H1 (cell line): ENCODE results near the gene FAM171A1.

Experiments used
- E2F6 ChIP-seq: IDR thresholded peaks from 2 replicates; pipeline ENCODE4 v1.6.1; 2012; ENCODE audit warnings: inconsistent platforms
- EZH2 ChIP-seq: fragments of 200-600 bp; sonication (generic); IDR thresholded peaks from 2 replicates; pipeline ENCODE4 v1.7.1; 2012; ENCODE audit warnings: low read depth, mild to moderate bottlenecking, moderate library complexity, low read length, inconsistent platforms; ENCODE audit not compliant: severe bottlenecking
- GABPA ChIP-seq: IDR thresholded peaks from 2 replicates; pipeline ENCODE4 v1.6.1; 2011; ENCODE audit warnings: mild to moderate bottlenecking, low read length, moderate library complexity, borderline replicate concordance; ENCODE audit not compliant: insufficient read depth
- KDM5A ChIP-seq: fragments of 200-600 bp; IDR thresholded peaks from 2 replicates; pipeline ENCODE4 v1.7.1; 2012; ENCODE audit warnings: mild to moderate bottlenecking, low read length, inconsistent platforms, mixed read lengths
- MAFK ChIP-seq: IDR thresholded peaks from 2 replicates; pipeline ENCODE4 v1.6.1; 2012; ENCODE audit warnings: low read depth, mild to moderate bottlenecking, improper control_type of control experiment, low read length
- POLR2AphosphoS5 ChIP-seq: IDR thresholded peaks from 2 replicates; pipeline ENCODE4 v1.6.1; 2011; ENCODE audit warnings: low read depth, low read length
- RAD21 ChIP-seq, 2 experiments: IDR thresholded peaks in 1 of 2; conservative IDR thresholded peaks in 1 of 2; 2 replicates each; pipeline ENCODE4 v1.6.1; 2011; ENCODE audit warnings: low read depth in 2 of 2, low read length in 2 of 2, improper control_type of control experiment in 1 of 2, inconsistent platforms in 1 of 2, mild to moderate bottlenecking in 1 of 2, moderate library complexity in 1 of 2
- SP4 ChIP-seq: IDR thresholded peaks from 2 replicates; pipeline ENCODE4 v1.6.1; 2012; ENCODE audit warnings: low read length, inconsistent platforms
- TCF12 ChIP-seq: IDR thresholded peaks from 2 replicates; pipeline ENCODE4 v1.6.1; 2011; ENCODE audit warnings: low read depth, mild to moderate bottlenecking, low read length
- TF ChIP-seq, protein P1 (sequence below), 3 experiments: IDR thresholded peaks; 1 replicate in 2 of 3; 2 replicates in 1 of 3; pipeline versions ENCODE4 v1.5.1 to v1.6.1; 2011; ENCODE audit warnings: low read length in 3 of 3, mild to moderate bottlenecking in 3 of 3, inconsistent platforms in 2 of 3, low read depth in 1 of 3, moderate library complexity in 1 of 3; ENCODE audit not compliant: insufficient read depth in 1 of 3; ENCODE audit errors: control extremely low read depth in 1 of 3
- TF ChIP-seq, protein P2 (sequence below): IDR thresholded peaks from 2 replicates; pipeline ENCODE4 v1.6.1; 2012; ENCODE audit warnings: inconsistent platforms

DNA sequence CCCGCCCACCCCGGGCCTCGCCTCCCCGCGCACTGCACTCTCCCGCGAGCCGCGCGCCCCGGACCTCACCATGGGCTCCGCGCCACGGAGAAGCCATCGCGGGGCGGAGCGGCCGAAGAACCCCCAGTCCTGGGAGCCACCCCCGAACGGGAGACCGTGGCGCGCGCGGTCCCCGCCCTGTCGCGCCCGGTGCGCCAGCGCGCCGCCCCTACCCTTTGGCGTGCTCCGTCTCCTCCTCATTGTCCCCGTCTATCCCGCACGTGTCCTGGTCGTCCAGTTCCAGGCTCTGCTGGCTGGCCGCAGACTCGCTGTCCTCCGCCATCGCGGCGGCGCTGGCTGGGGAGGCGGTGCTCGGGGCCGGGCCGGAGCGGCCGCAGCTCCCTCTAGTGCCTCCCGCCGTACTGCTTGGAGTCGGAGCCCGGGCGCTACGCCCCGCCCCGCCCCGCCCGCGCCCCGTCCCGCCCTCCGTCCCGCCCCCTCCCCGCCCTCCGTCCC is 202.8 kb downstream of the FAM171A1 start, which contains the start of gene NMT2:
- TF ChIP-seq, protein P1, sequence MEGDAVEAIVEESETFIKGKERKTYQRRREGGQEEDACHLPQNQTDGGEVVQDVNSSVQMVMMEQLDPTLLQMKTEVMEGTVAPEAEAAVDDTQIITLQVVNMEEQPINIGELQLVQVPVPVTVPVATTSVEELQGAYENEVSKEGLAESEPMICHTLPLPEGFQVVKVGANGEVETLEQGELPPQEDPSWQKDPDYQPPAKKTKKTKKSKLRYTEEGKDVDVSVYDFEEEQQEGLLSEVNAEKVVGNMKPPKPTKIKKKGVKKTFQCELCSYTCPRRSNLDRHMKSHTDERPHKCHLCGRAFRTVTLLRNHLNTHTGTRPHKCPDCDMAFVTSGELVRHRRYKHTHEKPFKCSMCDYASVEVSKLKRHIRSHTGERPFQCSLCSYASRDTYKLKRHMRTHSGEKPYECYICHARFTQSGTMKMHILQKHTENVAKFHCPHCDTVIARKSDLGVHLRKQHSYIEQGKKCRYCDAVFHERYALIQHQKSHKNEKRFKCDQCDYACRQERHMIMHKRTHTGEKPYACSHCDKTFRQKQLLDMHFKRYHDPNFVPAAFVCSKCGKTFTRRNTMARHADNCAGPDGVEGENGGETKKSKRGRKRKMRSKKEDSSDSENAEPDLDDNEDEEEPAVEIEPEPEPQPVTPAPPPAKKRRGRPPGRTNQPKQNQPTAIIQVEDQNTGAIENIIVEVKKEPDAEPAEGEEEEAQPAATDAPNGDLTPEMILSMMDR (IDR thresholded peaks at IDR 0.05; ENCODE audit: control extremely low read depth in 1 of 3, insufficient read depth in 1 of 3, low read depth in 1 of 3, low read length in 3 of 3) = peak; percentile 32 to 46 (median 40)
- TF ChIP-seq POLR2AphosphoS5 (peak; percentile 89), EZH2 (no peak), MAFK (no peak), SP4 (no peak), E2F6 (no peak), KDM5A (no peak), TCF12 (no peak), GABPA (no peak), RAD21 (IDR thresholded peaks at IDR 0.05 in 1 of 2, conservative IDR thresholded peaks at IDR 0.05 in 1 of 2; ENCODE audit: low read depth in 2 of 2, low read length in 2 of 2) (peak in 1 of 2 experiments; percentile 26; a peak in 2 of 4 replicates)
- TF ChIP-seq, protein P2, sequence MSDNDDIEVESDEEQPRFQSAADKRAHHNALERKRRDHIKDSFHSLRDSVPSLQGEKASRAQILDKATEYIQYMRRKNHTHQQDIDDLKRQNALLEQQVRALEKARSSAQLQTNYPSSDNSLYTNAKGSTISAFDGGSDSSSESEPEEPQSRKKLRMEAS = peak; percentile 94
